CD4-positive, alpha-beta T cell (primary cell): Measurements from ENCODE around the gene STX11. TPM values are rescaled to one million over a fixed set of nuclear protein-coding genes. Genes with fewer than 3 reads are reported as not detected.

ENCODE experiments used
- ATAC-seq: fragments of 200-7000 bp; cut with Tn5 transposase; one replicate; pipeline ENCODE4 v1.10.0; 2022; ENCODE audit warnings: mild to moderate bottlenecking; ENCODE audit not compliant: poor library complexity
- CTCF ChIA-PET: fragments of 350-600 bp; sonication (Branson Sonifier 250); formaldehyde crosslinking; loops from one replicate; lab custom pipeline; 2021; ENCODE audit warnings: antibody characterized with exemption, inconsistent platforms; lab: Charles Lee
- POLR2A ChIA-PET: fragments of 350-600 bp; sonication (Branson Sonifier 250); formaldehyde crosslinking; loops from one replicate; lab custom pipeline; 2021; ENCODE audit warnings: antibody characterized with exemption, inconsistent platforms; lab: Charles Lee
- DNase-seq, 14 experiments: peaks; one replicate each; pipeline ENCODE4 v3.0.0-alpha.2; 2013 to 2020; ENCODE audit warnings: mixed read lengths in 2 of 14
- H3K27ac ChIP-seq, 2 donors: one replicate each; pipeline versions ENCODE4 v1.5.1 to v1.7.0; 2013; ENCODE audit warnings: low read length in 2 of 2, low read depth in 1 of 2, mild to moderate bottlenecking in 1 of 2
- H3K27me3 ChIP-seq, 2 experiments: 1 replicate in 1 of 2; 2 replicates in 1 of 2; pipeline versions ENCODE4 v1.6.1 to v1.7.0; 2013; ENCODE audit warnings: low read length in 2 of 2, control low read depth in 1 of 2, mild to moderate bottlenecking in 1 of 2, moderate library complexity in 1 of 2; ENCODE audit not compliant: insufficient read depth in 2 of 2, control insufficient read depth in 1 of 2
- H3K36me3 ChIP-seq: one replicate; pipeline ENCODE4 v1.6.1; 2013; ENCODE audit warnings: low read length, control low read depth; ENCODE audit not compliant: insufficient read depth
- H3K4me1 ChIP-seq: one replicate; pipeline ENCODE4 v1.6.1; 2013; ENCODE audit warnings: low read length, control low read depth; ENCODE audit not compliant: insufficient read depth
- H3K4me3 ChIP-seq: one replicate; pipeline ENCODE4 v1.5.1; 2013; ENCODE audit warnings: mild to moderate bottlenecking, low read length, moderate library complexity
- H3K9me3 ChIP-seq, 2 experiments: 1 replicate in 1 of 2; 2 replicates in 1 of 2; pipeline versions ENCODE4 v1.6.1 to v1.7.0; 2013; ENCODE audit warnings: low read length in 2 of 2, mild to moderate bottlenecking in 2 of 2, control low read depth in 1 of 2, moderate library complexity in 1 of 2; ENCODE audit not compliant: control insufficient read depth in 1 of 2, insufficient read depth in 1 of 2
- H3K27ac Mint-ChIP-seq: one replicate; pipeline ENCODE4 v1.8.0; 2020; ENCODE audit warnings: mixed read lengths
- H3K27me3 Mint-ChIP-seq: one replicate; pipeline ENCODE4 v1.8.0; 2021; ENCODE audit warnings: mixed read lengths
- H3K36me3 Mint-ChIP-seq: one replicate; pipeline ENCODE4 v1.8.0; 2021; ENCODE audit warnings: low read depth, mixed read lengths
- H3K4me1 Mint-ChIP-seq: one replicate; pipeline ENCODE4 v1.8.0; 2021; ENCODE audit warnings: low read depth, mixed read lengths
- H3K4me3 Mint-ChIP-seq: one replicate; pipeline ENCODE4 v1.8.0; 2020; ENCODE audit warnings: mild to moderate bottlenecking, mixed read lengths
- H3K9me3 Mint-ChIP-seq: one replicate; pipeline ENCODE4 v1.8.0; 2020; ENCODE audit warnings: mixed read lengths
- CTCF ChIP-seq: fragments of 200-600 bp; IDR thresholded peaks from one replicate; pipeline ENCODE4 v1.8.0; 2022; ENCODE audit warnings: antibody characterized with exemption, mild to moderate bottlenecking
- intact Hi-C, 2 experiments: fragments of 100-400 bp; cut with DNase I in 1 of 2; cut with micrococcal nuclease in 1 of 2; formaldehyde crosslinking; loops; one replicate each; pipeline versions ENCODE4 v1.15.1 to v1.9.0; 2023 to 2025; cut with DNase I, micrococcal nuclease
- total RNA-seq, 174 experiments: library from RNA in 2 of 174; stranded (reverse) in 2 of 174; gene quantifications; one replicate each; pipeline ENCODE4 v1.2.3 and lab custom pipeline; 2021 to 2026

STX11 gene
- total RNA-seq, 2 experiments from 2014 or later = 16.1 to 16.8 TPM

- no peak overlapping the region for H3K27ac ChIP-seq
- no peaks in the 10 kb centered on the region for H3K9me3 Mint-ChIP-seq
Measured at GRCh38 chr6:144170044-144170443, 19.7 kb downstream of the STX11 start.

GRCh38 chr6:144171406-144171805, 21.1 kb downstream of the STX11 start:
- H3K27me3 ChIP-seq = no peaks in the 10 kb centered on the region
- Mint-ChIP-seq H3K9me3 (no peaks in the 10 kb centered on the region), H3K27ac (no peak overlapping the region), H3K4me1 (no peaks in the 10 kb centered on the region), H3K27me3 (no peaks in the 10 kb centered on the region), H3K36me3 (peaks cover 29% of the 10 kb centered on the region), H3K4me3 (no peak overlapping the region)
- intact Hi-C loops = no loop called here
- TF ChIP-seq CTCF = no peak
- H3K27ac ChIP-seq = no peak overlapping the region
- POLR2A ChIA-PET = interaction anchor here (0.6 kb wide), 1 partner anchor 20 kb away, joined by 3 read pairs; no protein-coding TSS in a partner anchor
- no peaks in the 10 kb centered on the region for H3K4me1 ChIP-seq
- no peaks in the 10 kb centered on the region for H3K9me3 ChIP-seq
- H3K36me3 ChIP-seq = peaks cover 3% of the 10 kb centered on the region
- no peak overlapping the region for H3K4me3 ChIP-seq
- CTCF ChIA-PET = no interaction called here
- no peak for ATAC-seq
- DNase-seq = no peak

More at GRCh38 chr6:144170044-144170443, 19.7 kb downstream of the STX11 start:
- Mint-ChIP-seq H3K27me3 (no peaks in the 10 kb centered on the region), H3K36me3 (peaks cover 29% of the 10 kb centered on the region), H3K4me3 (no peak overlapping the region), H3K4me1 (no peaks in the 10 kb centered on the region), H3K27ac (no peak overlapping the region)
- ChIA-PET POLR2A (no interaction called here), CTCF (no interaction called here)
- no peak for DNase-seq
- Histone ChIP-seq H3K9me3 (no peaks in the 10 kb centered on the region), H3K4me3 (no peak overlapping the region), H3K4me1 (no peaks in the 10 kb centered on the region), H3K27me3 (no peaks in the 10 kb centered on the region), H3K36me3 (peaks cover 3% of the 10 kb centered on the region)
- no peak for TF ChIP-seq CTCF
- intact Hi-C loops = no loop called here
- ATAC-seq = no peak

GRCh38 chr6:144174006-144174405, 23.7 kb downstream of the STX11 start:
- peaks cover 24% of the 10 kb centered on the region for H3K36me3 Mint-ChIP-seq
- H3K4me1 ChIP-seq = peaks cover under 1% of the 10 kb centered on the region
- H3K9me3 Mint-ChIP-seq = no peaks in the 10 kb centered on the region

More at GRCh38 chr6:144174006-144174405, 23.7 kb downstream of the STX11 start:
- Mint-ChIP-seq H3K4me3 (no peak overlapping the region), H3K27ac (no peak overlapping the region), H3K4me1 (peaks cover 13% of the 10 kb centered on the region), H3K27me3 (no peaks in the 10 kb centered on the region)
- no peak for TF ChIP-seq CTCF
- no peak overlapping the region for H3K4me3 ChIP-seq
- intact Hi-C loops = no loop called here
- H3K27ac ChIP-seq = no peak overlapping the region
- H3K36me3 ChIP-seq = peaks cover 3% of the 10 kb centered on the region
- no peaks in the 10 kb centered on the region for H3K27me3 ChIP-seq
- ChIA-PET POLR2A (no interaction called here), CTCF (no interaction called here)
- ATAC-seq (no peak), DNase-seq (no peak)
- H3K9me3 ChIP-seq = no peaks in the 10 kb centered on the region
